GM21529 (cell line): Measurements from ENCODE around the gene KIF27.
"Not testable (repeated sequence)": the region's sequence is repeated elsewhere in the genome, so short reads cannot be mapped to it uniquely, and the experiment has no call there.

Experiments used
- ATAC-seq: cut with Tn5 transposase; IDR thresholded peaks from one replicate; pipeline ENCODE4 v1.9.1; 2021; ENCODE audit not compliant: unreplicated experiment

Gene KIF27

GRCh38 chr9:83932011-83932410 lies 10.8 kb upstream of the KIF27 start:
- no peak for ATAC-seq

- no peak for ATAC-seq
Measured at GRCh38 chr9:83930881-83931280, 9.6 kb upstream of the KIF27 start.

DNA sequence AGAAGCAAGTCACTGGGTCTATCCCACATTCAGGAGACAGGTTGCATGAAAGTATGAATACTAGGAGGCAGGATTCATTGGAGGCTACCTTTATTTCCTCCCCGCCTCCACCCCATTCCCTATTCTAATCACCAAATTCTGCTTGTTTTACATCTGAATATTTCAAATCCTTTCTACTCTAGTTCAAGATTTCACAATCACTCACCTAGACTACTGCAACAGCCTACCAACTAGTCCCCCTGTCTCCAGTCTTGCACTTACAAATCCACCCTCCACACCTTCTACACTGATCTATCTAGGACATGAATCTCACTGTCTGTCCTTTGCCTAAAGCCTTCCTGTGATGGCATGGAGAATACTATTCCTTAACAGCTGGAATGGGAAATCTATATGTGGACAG lies 6.4 kb upstream of the KIF27 start:
- no peak for ATAC-seq

DNA sequence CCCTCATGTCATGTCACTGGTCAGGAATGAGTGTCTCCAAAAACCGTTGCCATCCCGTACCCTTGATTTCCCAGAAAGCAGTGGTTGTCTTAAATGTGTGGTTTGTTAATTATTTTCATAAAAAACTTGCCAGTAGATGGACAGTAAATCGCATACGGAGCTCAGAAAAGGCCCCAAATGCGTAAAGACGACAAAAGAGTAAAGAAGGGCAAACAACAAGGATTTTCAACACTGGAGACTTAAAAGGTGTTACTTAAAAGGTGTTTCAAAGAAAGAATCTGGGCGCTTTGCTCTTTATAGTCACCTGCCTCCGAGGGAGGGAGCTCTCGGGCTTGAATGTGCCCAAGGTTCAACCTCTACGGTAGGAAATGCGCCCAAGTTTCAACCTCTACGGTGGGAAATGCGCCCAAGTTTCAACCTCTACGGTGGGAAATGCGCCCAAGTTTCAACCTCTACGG lies 734 bp downstream of the KIF27 start:
- ATAC-seq, result peak; percentile 8

- ATAC-seq, result no peak
Measured at GRCh38 chr9:83919111-83919510, 2.1 kb downstream of the KIF27 start.

DNA sequence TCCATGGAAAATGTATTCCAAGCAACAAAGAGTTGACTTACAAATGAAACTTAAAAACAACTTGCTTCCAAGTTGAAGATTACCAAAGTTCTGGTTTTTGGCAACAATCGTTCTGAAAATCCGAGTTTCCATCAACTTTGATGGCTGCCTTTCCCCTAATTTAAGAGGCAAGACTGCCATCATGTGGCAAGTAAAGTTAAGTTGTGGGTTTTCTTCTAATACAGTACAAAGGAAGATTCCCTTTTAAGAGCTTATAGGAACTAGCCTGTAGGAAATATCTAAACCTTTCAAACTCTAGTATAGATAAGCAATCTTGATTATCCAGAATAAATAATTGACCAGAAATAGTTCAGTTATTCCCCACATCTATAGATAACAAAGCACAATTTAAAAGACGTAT lies 9.0 kb downstream of the KIF27 start:
- ATAC-seq, result peak; percentile 79

GRCh38 chr9:83906144-83906543 lies 15.1 kb downstream of the KIF27 start:
- no peak for ATAC-seq

GRCh38 chr9:83900615-83901014 lies 20.6 kb downstream of the KIF27 start:
- ATAC-seq, result not testable (repeated sequence)

- not testable (repeated sequence) for ATAC-seq
Measured at GRCh38 chr9:83894301-83894700, 26.9 kb downstream of the KIF27 start.

DNA sequence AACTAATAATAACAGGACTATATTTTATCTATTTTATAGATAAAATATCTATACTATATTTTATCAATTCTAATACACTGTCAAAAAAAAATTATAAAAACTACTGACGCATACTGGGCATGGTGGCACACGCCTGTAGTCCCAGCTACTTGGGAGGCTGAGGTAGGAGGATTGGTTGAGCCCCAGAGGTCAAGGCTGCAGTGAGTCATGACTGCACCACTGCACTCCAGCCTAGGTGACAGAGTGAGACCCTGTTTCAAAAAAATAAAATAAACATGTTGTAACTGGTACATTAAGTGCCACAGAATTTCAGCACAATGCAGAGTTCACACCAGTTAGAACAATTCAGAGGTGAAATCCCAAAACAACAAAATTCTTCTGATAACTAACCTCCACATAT lies 34.7 kb downstream of the KIF27 start:
- ATAC-seq, result not testable (repeated sequence)

GRCh38 chr9:83885559-83886240 lies 35.5 kb downstream of the KIF27 start:
- ATAC-seq, result not testable (repeated sequence)

DNA sequence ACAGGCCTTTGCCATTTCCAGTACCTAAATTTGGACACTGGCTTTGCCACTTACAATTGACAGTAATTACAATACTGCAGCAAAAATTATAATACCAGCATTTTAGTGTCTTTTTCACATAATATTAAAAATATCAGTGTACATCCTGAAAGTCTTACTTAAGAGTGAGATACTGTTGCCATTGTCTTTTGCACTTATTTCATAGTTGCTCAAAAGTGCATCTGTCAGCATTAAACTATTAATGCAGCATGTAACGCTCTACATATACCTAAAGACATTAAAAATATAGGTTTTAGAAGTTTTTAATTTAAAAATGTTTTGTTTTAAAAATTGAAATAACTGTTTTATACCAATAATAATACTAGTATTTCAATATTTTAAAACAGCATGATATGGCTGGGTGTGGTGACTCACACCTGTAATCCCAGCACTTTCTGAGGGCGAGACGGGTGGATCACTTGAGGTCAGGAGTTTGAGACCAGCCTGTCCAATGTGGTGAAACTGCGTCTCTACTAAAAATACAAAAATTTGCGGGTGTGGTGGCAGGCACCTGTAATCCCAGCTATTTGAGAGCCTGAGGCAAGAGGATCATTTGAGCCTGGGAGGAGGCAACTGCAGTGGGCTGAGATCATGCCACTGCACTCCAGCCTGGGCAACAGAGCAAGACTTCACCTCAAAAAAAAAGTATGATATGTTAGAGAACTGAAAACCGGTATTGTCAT lies 39.4 kb downstream of the KIF27 start:
- not testable (repeated sequence) for ATAC-seq

- ATAC-seq, result not testable (repeated sequence)
Measured at GRCh38 chr9:83875559-83875958, 45.7 kb downstream of the KIF27 start.

DNA sequence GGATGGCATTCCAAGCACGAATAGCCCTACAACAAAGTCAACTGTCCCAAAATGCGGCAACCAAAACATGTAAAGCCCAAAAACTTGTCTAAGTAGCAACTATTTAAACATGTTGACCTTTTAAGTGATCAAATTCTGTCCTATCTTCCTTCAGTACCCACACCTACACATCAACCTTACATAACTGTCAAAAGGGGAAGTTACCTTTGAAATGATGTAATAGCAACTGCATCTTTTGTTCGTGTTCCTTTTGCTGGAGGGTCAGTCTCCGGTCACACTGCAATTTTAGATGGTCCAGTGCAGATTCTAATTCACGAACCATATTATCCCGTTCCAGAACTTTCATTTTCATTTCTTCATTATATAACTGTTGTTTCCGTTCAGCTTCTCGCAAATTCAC lies 71.3 kb downstream of the KIF27 start:
- peak; percentile 66 for ATAC-seq

DNA sequence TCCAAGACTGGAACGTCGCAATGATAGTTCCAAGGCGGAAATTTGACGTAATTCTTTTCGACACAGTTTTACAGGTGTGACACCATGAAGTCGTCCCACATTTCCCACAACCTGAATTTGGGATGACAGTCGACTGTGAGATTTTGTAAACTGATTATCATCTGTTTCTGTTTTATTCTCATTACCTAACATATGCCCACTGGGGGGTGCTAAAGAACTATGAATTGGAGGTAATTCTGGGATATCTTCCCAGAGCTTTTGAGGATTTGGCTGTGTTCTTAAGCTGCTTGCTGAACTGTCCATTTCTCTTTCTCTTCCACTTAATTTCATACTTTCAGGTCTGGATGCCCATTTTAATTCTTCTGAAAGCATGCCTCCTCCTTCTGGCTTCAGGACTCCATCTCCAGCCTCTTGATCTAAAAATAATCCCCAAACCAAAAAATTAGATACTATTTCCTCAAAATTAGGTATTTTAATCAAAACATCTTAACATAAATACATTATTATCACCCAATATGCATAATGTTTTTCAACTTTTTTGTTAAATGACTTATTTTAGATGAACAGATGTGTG lies 84.1 kb downstream of the KIF27 start:
- not testable (repeated sequence) for ATAC-seq

- ATAC-seq, result not testable (repeated sequence)
Measured at GRCh38 chr9:83830426-83831071, 90.7 kb downstream of the KIF27 start.

DNA sequence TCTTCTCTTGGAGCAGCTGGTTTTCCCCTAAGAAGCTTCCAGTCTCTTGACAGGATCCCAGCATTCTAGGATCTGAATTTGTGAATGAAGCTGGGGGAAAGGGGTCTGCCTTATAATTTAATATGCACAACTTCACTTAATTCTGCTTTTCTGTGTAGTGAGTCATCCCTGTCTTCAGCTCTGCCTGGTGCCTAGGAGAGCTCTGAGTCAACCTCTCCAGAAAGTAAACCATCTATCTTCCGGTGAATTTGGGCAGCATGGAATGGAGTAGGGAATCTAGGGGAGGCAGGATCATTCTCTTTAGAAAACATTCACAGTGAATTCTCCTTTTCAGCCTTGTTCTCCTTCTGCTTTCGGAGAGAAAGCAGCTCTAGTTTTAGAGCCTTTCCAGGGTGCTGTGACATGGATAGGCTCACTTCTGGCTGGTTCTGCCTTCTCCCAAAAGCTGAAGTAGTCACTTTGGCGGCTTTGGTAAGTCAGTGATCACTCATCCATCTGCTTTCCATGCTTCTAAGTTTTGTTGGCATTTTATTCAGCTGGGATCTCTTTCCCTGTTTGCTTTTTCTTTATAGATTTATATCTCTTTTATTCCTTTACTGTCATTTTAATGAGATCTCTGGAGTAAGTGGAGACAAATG lies 96.1 kb downstream of the KIF27 start:
- not testable (repeated sequence) for ATAC-seq

GRCh38 chr9:83817356-83818278 lies 103.6 kb downstream of the KIF27 start, which contains the start of gene GKAP1:
GKAP1 (minus strand) TSS chr9:83817769; CDS start chr9:83806517, 11,252 bp downstream.
- ATAC-seq, result peak; percentile 76

- ATAC-seq, result not testable (repeated sequence)
Measured at GRCh38 chr9:83817011-83817355, 104.2 kb downstream of the KIF27 start.

GRCh38 chr9:83815120-83815519 lies 106.1 kb downstream of the KIF27 start:
- not testable (repeated sequence) for ATAC-seq
